ENCODE results near the gene LIN37.

LIN37 gene

GRCh38 chr19:35743640-35744429 lies 4.5 kb upstream of the LIN37 start:
- Histone ChIP-seq H3K27me3 (ENCODE audit: control insufficient read depth, insufficient read depth, low read length, poor library complexity, severe bottlenecking) (no peaks in the 10 kb centered on the region), H3K4me3 (ENCODE audit: insufficient read depth, low read depth, low read length) (peak overlapping the region; percentile 82), H3K27ac (ENCODE audit: insufficient read depth, low read depth, low read length, poor library complexity, severe bottlenecking) (no peak overlapping the region), H3K9me3 (ENCODE audit: control insufficient read depth, low read length) (no peaks in the 10 kb centered on the region), H3K4me1 (ENCODE audit: control insufficient read depth, insufficient read depth, low read length) (peaks cover 16% of the 10 kb centered on the region), H3K36me3 (ENCODE audit: control insufficient read depth, insufficient read depth, low read length) (no peaks in the 10 kb centered on the region)
- WGBS, 2 experiments: 91 to 93% methylated on average over 19 of the region's 19 CpGs

DNA sequence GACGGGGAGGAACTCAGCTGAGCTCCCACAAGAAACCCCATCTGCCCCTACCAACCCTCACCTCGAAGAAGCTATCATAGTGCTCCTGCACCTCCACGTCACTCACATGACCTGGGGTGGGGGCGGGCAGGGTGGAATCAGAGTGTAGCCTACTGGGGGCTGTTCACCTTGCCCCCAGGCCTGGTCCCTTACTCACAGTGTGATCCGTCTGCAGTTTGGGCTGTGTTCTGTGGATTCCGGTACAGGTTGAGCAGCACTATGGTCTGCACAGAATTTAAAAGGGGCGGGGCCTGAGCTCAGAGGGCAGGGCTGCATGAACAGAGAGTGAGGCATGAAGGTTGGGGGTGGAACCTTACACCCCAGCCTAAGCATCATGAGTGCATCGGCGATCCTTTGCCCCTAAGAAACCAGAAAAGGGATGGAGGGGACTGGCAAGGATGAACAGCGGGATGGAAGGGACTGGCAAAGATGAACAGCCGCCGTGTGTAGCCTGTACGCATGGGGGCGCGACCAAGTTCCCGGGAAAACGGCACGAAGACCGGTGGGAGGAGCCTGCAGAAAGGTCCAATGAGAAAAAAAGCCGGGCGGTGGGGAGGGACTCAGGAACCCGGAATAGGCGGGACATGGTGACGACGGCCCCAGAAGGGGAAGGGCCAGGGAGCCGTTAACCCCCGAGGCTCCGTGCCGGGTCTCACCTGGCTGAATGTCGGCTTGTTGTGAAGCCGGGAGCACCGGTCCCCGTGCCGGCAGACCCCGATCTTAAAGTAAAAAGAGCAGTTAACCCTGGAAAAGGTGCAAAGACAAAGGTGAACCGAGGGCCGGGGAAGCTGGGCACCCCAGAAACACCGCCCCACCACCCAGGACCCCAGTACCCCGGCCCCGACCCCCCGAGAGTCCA lies 3.7 kb upstream of the LIN37 start:
- WGBS, 2 experiments: 10% methylated on average over 41 of the region's 41 CpGs
- no peaks in the 10 kb centered on the region for H3K9me3 ChIP-seq (ENCODE audit: control insufficient read depth, low read length)
- H3K4me1 ChIP-seq (ENCODE audit: control insufficient read depth, insufficient read depth, low read length): peaks cover 16% of the 10 kb centered on the region
- H3K36me3 ChIP-seq (ENCODE audit: control insufficient read depth, insufficient read depth, low read length): no peaks in the 10 kb centered on the region
- no peaks in the 10 kb centered on the region for H3K27me3 ChIP-seq (ENCODE audit: control insufficient read depth, insufficient read depth, low read length, poor library complexity, severe bottlenecking)
- peak overlapping the region; percentile 99 for H3K27ac ChIP-seq (ENCODE audit: insufficient read depth, low read depth, low read length, poor library complexity, severe bottlenecking)
- H3K4me3 ChIP-seq (ENCODE audit: insufficient read depth, low read depth, low read length): peak overlapping the region; percentile 82

DNA sequence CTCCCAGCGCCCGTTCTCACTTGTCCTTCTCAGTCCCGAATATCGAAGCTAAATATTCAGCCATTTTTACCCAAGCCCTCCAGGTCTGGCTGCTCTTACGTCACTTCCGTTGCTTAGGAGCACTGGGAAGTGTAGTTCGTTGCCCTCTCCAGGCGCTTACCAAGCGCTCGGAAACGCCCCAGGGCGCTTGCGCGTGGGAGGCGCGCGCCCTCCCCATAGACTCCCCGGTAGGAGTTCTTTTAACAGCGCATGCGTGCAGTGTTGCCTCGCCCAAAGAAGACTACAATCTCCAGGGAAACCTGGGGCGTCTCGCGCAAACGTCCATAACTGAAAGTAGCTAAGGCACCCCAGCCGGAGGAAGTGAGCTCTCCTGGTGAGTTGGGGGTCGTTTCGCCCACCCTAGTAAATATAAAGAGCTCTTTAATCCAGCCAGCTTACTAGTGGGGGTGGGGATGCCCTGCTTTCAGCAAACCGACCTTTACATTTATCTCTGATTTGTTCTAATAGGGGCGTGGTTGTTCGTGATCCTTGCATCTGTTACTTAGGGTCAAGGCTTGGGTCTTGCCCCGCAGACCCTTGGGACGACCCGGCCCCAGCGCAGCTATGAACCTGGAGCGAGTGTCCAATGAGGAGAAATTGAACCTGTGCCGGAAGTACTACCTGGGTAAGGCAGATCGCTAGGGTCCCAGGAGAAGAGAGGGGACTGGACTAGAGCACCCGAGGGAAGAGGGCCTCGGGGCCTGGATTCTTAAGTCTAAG lies 2.9 kb upstream of the LIN37 start, which contains the start of the genes PSENEN and U2AF1L4:
Gene PSENEN, plus strand, starts transcription at position 324 of the 759 bp plus-strand sequence. Its CDS starts 280 bp downstream, at position 604.
Gene U2AF1L4, minus strand, starts transcription at position 91 of the 759 bp plus-strand sequence. Its CDS starts 27 bp downstream, at position 64.
- Histone ChIP-seq H3K4me3 (ENCODE audit: insufficient read depth, low read depth, low read length) (peak within 1 kb of the TSS; percentile 82), H3K36me3 (ENCODE audit: control insufficient read depth, insufficient read depth, low read length) (no peaks in the 10 kb centered on the region), H3K4me1 (ENCODE audit: control insufficient read depth, insufficient read depth, low read length) (peaks cover 13% of the 10 kb centered on the region), H3K27me3 (ENCODE audit: control insufficient read depth, insufficient read depth, low read length, poor library complexity, severe bottlenecking) (no peaks in the 10 kb centered on the region), H3K27ac (ENCODE audit: insufficient read depth, low read depth, low read length, poor library complexity, severe bottlenecking) (peak within 1 kb of the TSS; percentile 99), H3K9me3 (ENCODE audit: control insufficient read depth, low read length) (no peaks in the 10 kb centered on the region)
- WGBS, 2 experiments: 1% methylated on average over 40 of the region's 40 CpGs

DNA sequence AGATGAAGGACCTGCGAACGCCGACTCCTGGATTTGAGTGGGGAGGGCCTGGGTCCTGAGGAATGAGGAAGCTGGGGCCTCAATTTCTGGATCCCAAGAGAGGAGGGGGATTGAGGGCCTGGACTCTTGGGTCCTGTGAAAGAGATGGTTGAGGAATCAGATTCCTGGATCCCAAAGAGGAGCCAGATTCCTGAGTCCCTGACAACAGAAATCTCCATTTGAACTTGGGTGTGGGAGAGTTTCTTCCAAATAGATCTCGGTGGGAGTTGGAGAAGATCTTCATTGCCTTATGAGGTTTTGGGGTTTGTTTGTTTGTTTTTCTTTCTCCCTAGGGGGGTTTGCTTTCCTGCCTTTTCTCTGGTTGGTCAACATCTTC lies 2.3 kb upstream of the LIN37 start:
- Histone ChIP-seq H3K36me3 (ENCODE audit: control insufficient read depth, insufficient read depth, low read length) (no peaks in the 10 kb centered on the region), H3K4me3 (ENCODE audit: insufficient read depth, low read depth, low read length) (peak overlapping the region; percentile 82), H3K4me1 (ENCODE audit: control insufficient read depth, insufficient read depth, low read length) (peaks cover 13% of the 10 kb centered on the region), H3K27me3 (ENCODE audit: control insufficient read depth, insufficient read depth, low read length, poor library complexity, severe bottlenecking) (no peaks in the 10 kb centered on the region), H3K27ac (ENCODE audit: insufficient read depth, low read depth, low read length, poor library complexity, severe bottlenecking) (no peak overlapping the region), H3K9me3 (ENCODE audit: control insufficient read depth, low read length) (no peaks in the 10 kb centered on the region)
- WGBS, 2 experiments: 24 to 28% methylated on average over 4 of the region's 4 CpGs

DNA sequence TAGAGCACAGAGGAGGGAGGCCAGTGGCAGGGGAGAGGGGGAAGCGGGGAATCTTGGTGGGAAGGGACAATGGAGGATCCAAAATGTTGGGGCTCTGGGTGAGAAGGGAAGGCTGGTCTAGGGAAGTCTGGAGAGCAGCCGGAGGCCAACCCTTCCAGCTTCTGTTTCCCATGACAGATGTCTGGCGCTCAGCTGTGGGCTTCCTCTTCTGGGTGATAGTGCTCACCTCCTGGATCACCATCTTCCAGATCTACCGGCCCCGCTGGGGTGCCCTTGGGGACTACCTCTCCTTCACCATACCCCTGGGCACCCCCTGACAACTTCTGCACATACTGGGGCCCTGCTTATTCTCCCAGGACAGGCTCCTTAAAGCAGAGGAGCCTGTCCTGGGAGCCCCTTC lies 1.8 kb upstream of the LIN37 start:
- Histone ChIP-seq H3K4me3 (ENCODE audit: insufficient read depth, low read depth, low read length) (peak overlapping the region; percentile 82), H3K27me3 (ENCODE audit: control insufficient read depth, insufficient read depth, low read length, poor library complexity, severe bottlenecking) (no peaks in the 10 kb centered on the region), H3K9me3 (ENCODE audit: control insufficient read depth, low read length) (no peaks in the 10 kb centered on the region), H3K4me1 (ENCODE audit: control insufficient read depth, insufficient read depth, low read length) (peaks cover 11% of the 10 kb centered on the region), H3K36me3 (ENCODE audit: control insufficient read depth, insufficient read depth, low read length) (no peaks in the 10 kb centered on the region), H3K27ac (ENCODE audit: insufficient read depth, low read depth, low read length, poor library complexity, severe bottlenecking) (no peak overlapping the region)
- WGBS, 2 experiments: 93 to 95% methylated on average over 5 of the region's 5 CpGs

- H3K27me3 ChIP-seq (ENCODE audit: control insufficient read depth, insufficient read depth, low read length, poor library complexity, severe bottlenecking): peaks cover 4% of the 10 kb centered on the region
- no peaks in the 10 kb centered on the region for H3K9me3 ChIP-seq (ENCODE audit: control insufficient read depth, low read length)
- no peaks in the 10 kb centered on the region for H3K4me1 ChIP-seq (ENCODE audit: control insufficient read depth, insufficient read depth, low read length)
- H3K4me3 ChIP-seq (ENCODE audit: insufficient read depth, low read depth, low read length): no peak overlapping the region
- H3K36me3 ChIP-seq (ENCODE audit: control insufficient read depth, insufficient read depth, low read length): no peaks in the 10 kb centered on the region
- WGBS, 2 experiments: 89 to 91% methylated on average over 5 of the region's 5 CpGs
- H3K27ac ChIP-seq (ENCODE audit: insufficient read depth, low read depth, low read length, poor library complexity, severe bottlenecking): no peak overlapping the region
Measured at GRCh38 chr19:35750167-35750566, 1.8 kb downstream of the LIN37 start.

GRCh38 chr19:35751839-35752745 lies 3.7 kb downstream of the LIN37 start:
- H3K9me3 ChIP-seq (ENCODE audit: control insufficient read depth, low read length): no peaks in the 10 kb centered on the region
- no peak overlapping the region for H3K27ac ChIP-seq (ENCODE audit: insufficient read depth, low read depth, low read length, poor library complexity, severe bottlenecking)
- no peak overlapping the region for H3K4me3 ChIP-seq (ENCODE audit: insufficient read depth, low read depth, low read length)
- H3K36me3 ChIP-seq (ENCODE audit: control insufficient read depth, insufficient read depth, low read length): no peaks in the 10 kb centered on the region
- WGBS, 2 experiments: 90 to 92% methylated on average over 13 to 14 of the region's 14 CpGs
- H3K27me3 ChIP-seq (ENCODE audit: control insufficient read depth, insufficient read depth, low read length, poor library complexity, severe bottlenecking): peaks cover 22% of the 10 kb centered on the region
- H3K4me1 ChIP-seq (ENCODE audit: control insufficient read depth, insufficient read depth, low read length): peaks cover 14% of the 10 kb centered on the region

- H3K36me3 ChIP-seq (ENCODE audit: control insufficient read depth, insufficient read depth, low read length): no peaks in the 10 kb centered on the region
- H3K4me1 ChIP-seq (ENCODE audit: control insufficient read depth, insufficient read depth, low read length): peaks cover 16% of the 10 kb centered on the region
- peaks cover 22% of the 10 kb centered on the region for H3K27me3 ChIP-seq (ENCODE audit: control insufficient read depth, insufficient read depth, low read length, poor library complexity, severe bottlenecking)
- no peak overlapping the region for H3K4me3 ChIP-seq (ENCODE audit: insufficient read depth, low read depth, low read length)
- H3K27ac ChIP-seq (ENCODE audit: insufficient read depth, low read depth, low read length, poor library complexity, severe bottlenecking): no peak overlapping the region
- 94% methylated on average over 19 to 20 of the region's 20 CpGs for WGBS, 2 experiments
- no peaks in the 10 kb centered on the region for H3K9me3 ChIP-seq (ENCODE audit: control insufficient read depth, low read length)
Measured at GRCh38 chr19:35752746-35753350, 4.5 kb downstream of the LIN37 start.

Data from ectodermal cell (in vitro differentiated cells).